Endothelial cell of umbilical vein (primary cell): Measurements from ENCODE around the gene NYAP2. TPM values are rescaled to one million over a fixed set of nuclear protein-coding genes. Genes with fewer than 3 reads are reported as not detected.

Experiments used
- BruUV-seq: library from RNA; stranded (reverse); fragments of 400-500 nt; replicated peaks from 2 replicates; lab custom pipeline; 2021; lab: Mats Ljungman, UMichigan
- CTCF ChIA-PET: fragments of 300-600, 350-600 bp; sonication (Branson Sonifier 250); formaldehyde crosslinking; loops from one replicate; lab custom pipeline; 2021; ENCODE audit warnings: antibody characterized with exemption, inconsistent platforms; lab: Charles Lee
- POLR2A ChIA-PET: fragments of 300-600, 350-600 bp; sonication (Branson Sonifier 250); formaldehyde crosslinking; loops from one replicate; lab custom pipeline; 2021; ENCODE audit warnings: antibody characterized with exemption, inconsistent platforms; lab: Charles Lee
- DNase-seq: peaks from one replicate; pipeline ENCODE4 v3.0.0-alpha.2; 2011; ENCODE audit warnings: low read depth, low spot score
- FAIRE-seq: peaks from 2 replicates; lab custom pipeline; 2011; peaks lifted over from hg19 to GRCh38; lab: Jason Lieb, UNC
- H2AFZ ChIP-seq: 2 replicates; pipeline ENCODE4 v1.6.0; 2012; ENCODE audit warnings: low read depth, low read length, control low read depth, inconsistent platforms
- H3K27ac ChIP-seq: 2 replicates; pipeline ENCODE4 v1.5.1; 2011; ENCODE audit warnings: low read depth, mild to moderate bottlenecking, control low read depth, low read length, moderate library complexity; ENCODE audit not compliant: insufficient read depth
- H3K27me3 ChIP-seq, 2 experiments: 2 replicates each; pipeline versions ENCODE4 v1.6.0 to v1.6.1; 2011; ENCODE audit warnings: low read length in 2 of 2, mixed read lengths in 1 of 2; ENCODE audit not compliant: control insufficient read depth in 2 of 2, insufficient read depth in 2 of 2
- H3K36me3 ChIP-seq, 2 experiments: 2 replicates in 1 of 2; 3 replicates in 1 of 2; pipeline ENCODE4 v1.5.1; 2011; ENCODE audit warnings: low read length in 2 of 2, mild to moderate bottlenecking in 1 of 2, moderate library complexity in 1 of 2; ENCODE audit not compliant: control insufficient read depth in 2 of 2, insufficient read depth in 2 of 2; ENCODE audit errors: extremely low read depth in 1 of 2
- H3K4me1 ChIP-seq: 3 replicates; pipeline ENCODE4 v1.5.1; 2011; ENCODE audit warnings: mild to moderate bottlenecking, low read length; ENCODE audit not compliant: control insufficient read depth, insufficient read depth; ENCODE audit errors: extremely low read depth
- H3K4me2 ChIP-seq: 2 replicates; pipeline ENCODE4 v1.6.1; 2011; ENCODE audit warnings: low read length, control low read depth, mixed read lengths; ENCODE audit not compliant: insufficient read depth
- H3K4me3 ChIP-seq, 3 experiments: fragments of 200-600 bp in 1 of 3; sonication (generic), shearing (Covaris generic) in 1 of 3; replicated peaks in 1 of 3; 2 replicates each; pipeline ENCODE4 v1.5.1; 2011 to 2016; ENCODE audit warnings: control low read depth in 3 of 3, low read length in 3 of 3, mild to moderate bottlenecking in 2 of 3, inconsistent platforms in 1 of 3, low read depth in 1 of 3, moderate library complexity in 1 of 3; ENCODE audit not compliant: insufficient read depth in 1 of 3
- H3K79me2 ChIP-seq: 2 replicates; pipeline ENCODE4 v1.6.0; 2012; ENCODE audit warnings: low read length, inconsistent platforms; ENCODE audit not compliant: control insufficient read depth, insufficient read depth
- H3K9ac ChIP-seq: replicated peaks from 2 replicates; pipeline ENCODE3; 2011; ENCODE audit warnings: low read length, control low read depth; ENCODE audit not compliant: insufficient read depth; ENCODE audit errors: extremely low read depth
- H3K9me1 ChIP-seq: replicated peaks from 3 replicates; pipeline ENCODE4 v1.6.0; 2011; ENCODE audit warnings: mild to moderate bottlenecking, low read length; ENCODE audit not compliant: control insufficient read depth, insufficient read depth; ENCODE audit errors: extremely low read depth
- H3K9me3 ChIP-seq: replicated peaks from 2 replicates; pipeline ENCODE4 v1.5.1; 2012; ENCODE audit warnings: low read length, inconsistent platforms; ENCODE audit not compliant: control insufficient read depth, insufficient read depth
- H4K20me1 ChIP-seq: replicated peaks from 2 replicates; pipeline ENCODE3; 2011; ENCODE audit warnings: mild to moderate bottlenecking, low read length; ENCODE audit not compliant: control insufficient read depth, insufficient read depth; ENCODE audit errors: extremely low read depth
- EZH2 ChIP-seq: IDR thresholded peaks from 2 replicates; pipeline ENCODE4 v1.6.1; 2012; ENCODE audit warnings: borderline replicate concordance, low read depth, mild to moderate bottlenecking, moderate library complexity, low read length, inconsistent platforms; ENCODE audit not compliant: severe bottlenecking
- FOS ChIP-seq: IDR thresholded peaks from 2 replicates; pipeline ENCODE4 v1.6.1; 2011; ENCODE audit warnings: mild to moderate bottlenecking, low read length, moderate library complexity, borderline replicate concordance; ENCODE audit not compliant: insufficient read depth
- JUN ChIP-seq: IDR thresholded peaks from 2 replicates; pipeline ENCODE4 v1.6.1; 2011; ENCODE audit warnings: borderline replicate concordance, low read depth; ENCODE audit not compliant: insufficient read length, insufficient read depth
- MYC ChIP-seq: IDR thresholded peaks from one replicate; pipeline ENCODE4 v1.6.1; 2011; ENCODE audit warnings: mild to moderate bottlenecking, low read depth, low read length
- dilution Hi-C: fragments of 300-500 bp; cut with MboI; formaldehyde crosslinking; loops from one replicate; pipeline ENCODE4 v1.15.0; 2019; ENCODE audit warnings: low sequenced_read_pairs; ENCODE audit not compliant: extremely low pct_ligation_motif_present
- intact Hi-C: fragments of 100-400 bp; cut with micrococcal nuclease; formaldehyde crosslinking; loops from one replicate; pipeline ENCODE4 v1.10.0; 2022
- polyA plus RNA-seq, 4 experiments: library from polyadenylated mRNA; depleted of rRNA in 3 of 4; stranded (reverse) in 3 of 4; unstranded in 1 of 4; fragments of >200 nt; gene quantifications; 2 replicates each; pipeline versions ENCODE4 v1.2.1 to v1.2.3, GENCODE V29; 2011 to 2012; ENCODE audit warnings: missing spikeins in 1 of 4
- total RNA-seq: library from RNA; stranded (reverse); gene quantifications from 2 replicates; pipeline ENCODE4 v1.2.3, GENCODE V29; 2021
- TF ChIP-seq, protein P1 (sequence below), 2 donors: IDR thresholded peaks; 1 replicate in 1 of 2; 2 replicates in 1 of 2; pipeline ENCODE4 v1.5.1; 2011; ENCODE audit warnings: low read length in 2 of 2, mild to moderate bottlenecking in 2 of 2, moderate library complexity in 2 of 2, control low read depth in 1 of 2, inconsistent platforms in 1 of 2, low read depth in 1 of 2; ENCODE audit not compliant: insufficient read depth in 1 of 2; ENCODE audit errors: extremely low read depth in 1 of 2
- TF ChIP-seq, protein P2 (sequence below): IDR thresholded peaks from 2 replicates; pipeline ENCODE4 v1.6.1; 2011; ENCODE audit not compliant: insufficient read depth, insufficient read length

Gene NYAP2
- total and polyA plus RNA-seq, 2 donors (not counting 3 experiments of a cell fraction or from before 2014, with no cell fraction given) = not detected

DNA sequence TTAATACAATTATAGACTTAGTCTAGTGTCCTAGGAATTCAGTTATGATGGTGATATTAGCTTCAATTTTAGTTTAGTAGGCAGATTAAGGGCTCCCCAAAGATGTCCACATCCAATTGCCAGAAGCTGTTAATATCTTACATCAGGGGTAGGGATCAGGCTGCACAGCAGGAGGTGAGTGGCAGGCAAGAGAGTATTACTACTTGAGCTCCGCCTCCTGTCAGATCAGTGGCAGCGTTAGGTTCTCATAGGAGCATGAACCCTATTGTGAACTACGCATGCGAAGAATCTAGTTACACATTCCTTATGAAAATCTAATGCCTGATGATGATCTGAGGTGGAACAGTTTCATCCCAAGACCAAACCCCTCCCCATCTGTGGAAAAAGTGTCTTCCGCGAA lies 54.9 kb downstream of the NYAP2 start:
- Histone ChIP-seq H3K9me3 (no peaks in the 10 kb centered on the region), H3K27ac (no peak overlapping the region), H3K9ac (no peak overlapping the region), H3K4me1 (no peaks in the 10 kb centered on the region), H3K36me3 (no peaks in the 10 kb centered on the region), H3K27me3 (no peaks in the 10 kb centered on the region), H2AFZ (no peak overlapping the region), H4K20me1 (no peaks in the 10 kb centered on the region), H3K4me2 (no peak overlapping the region), H3K9me1 (no peaks in the 10 kb centered on the region), H3K79me2 (no peaks in the 10 kb centered on the region), H3K4me3 (no peak overlapping the region)
- POLR2A ChIA-PET = no interaction called here
- intact Hi-C loops = no loop called here
- DNase-seq (no peak), FAIRE-seq (no peak)
- BruUV-seq = no TSS peak
- dilution Hi-C loops = no loop called here
- TF ChIP-seq, protein P1, sequence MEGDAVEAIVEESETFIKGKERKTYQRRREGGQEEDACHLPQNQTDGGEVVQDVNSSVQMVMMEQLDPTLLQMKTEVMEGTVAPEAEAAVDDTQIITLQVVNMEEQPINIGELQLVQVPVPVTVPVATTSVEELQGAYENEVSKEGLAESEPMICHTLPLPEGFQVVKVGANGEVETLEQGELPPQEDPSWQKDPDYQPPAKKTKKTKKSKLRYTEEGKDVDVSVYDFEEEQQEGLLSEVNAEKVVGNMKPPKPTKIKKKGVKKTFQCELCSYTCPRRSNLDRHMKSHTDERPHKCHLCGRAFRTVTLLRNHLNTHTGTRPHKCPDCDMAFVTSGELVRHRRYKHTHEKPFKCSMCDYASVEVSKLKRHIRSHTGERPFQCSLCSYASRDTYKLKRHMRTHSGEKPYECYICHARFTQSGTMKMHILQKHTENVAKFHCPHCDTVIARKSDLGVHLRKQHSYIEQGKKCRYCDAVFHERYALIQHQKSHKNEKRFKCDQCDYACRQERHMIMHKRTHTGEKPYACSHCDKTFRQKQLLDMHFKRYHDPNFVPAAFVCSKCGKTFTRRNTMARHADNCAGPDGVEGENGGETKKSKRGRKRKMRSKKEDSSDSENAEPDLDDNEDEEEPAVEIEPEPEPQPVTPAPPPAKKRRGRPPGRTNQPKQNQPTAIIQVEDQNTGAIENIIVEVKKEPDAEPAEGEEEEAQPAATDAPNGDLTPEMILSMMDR (IDR thresholded peaks at IDR 0.05; ENCODE audit: extremely low read depth in 1 of 2, insufficient read depth in 1 of 2, low read depth in 1 of 2, low read length in 2 of 2) = no peak
- CTCF ChIA-PET = no interaction called here

DNA sequence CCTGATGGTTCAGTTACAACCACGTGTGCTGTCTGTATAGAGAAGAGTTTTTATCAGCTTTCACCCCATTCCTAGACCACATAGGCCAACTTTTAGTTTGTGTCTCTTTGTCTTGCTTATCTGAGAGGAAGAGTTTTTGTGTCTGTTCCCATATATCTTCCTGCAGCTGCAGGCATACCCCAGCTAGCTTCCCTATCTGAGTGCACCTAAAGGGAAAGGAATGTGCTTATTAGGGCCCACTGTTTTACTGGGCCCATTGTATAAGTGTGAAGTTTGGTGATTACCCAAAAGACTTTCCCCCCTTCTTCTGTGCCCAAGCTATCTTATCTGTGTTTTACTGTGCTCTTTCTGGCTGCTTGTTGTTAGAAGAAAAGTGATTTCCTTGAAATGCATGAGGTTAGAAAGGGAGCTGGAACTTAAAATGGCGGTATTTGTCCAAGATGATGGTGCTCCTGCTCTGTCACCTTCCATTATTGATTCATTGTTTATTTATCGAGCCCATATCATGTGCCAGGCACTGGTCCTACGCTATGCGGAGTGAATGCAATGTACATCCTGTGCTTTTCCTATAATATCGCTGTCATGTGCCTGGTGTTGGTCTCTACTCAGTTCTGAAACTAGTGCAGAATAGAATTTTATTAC lies 57.2 kb downstream of the NYAP2 start:
- Histone ChIP-seq H3K4me3 (no peak overlapping the region), H3K4me2 (no peak overlapping the region), H3K4me1 (no peaks in the 10 kb centered on the region), H3K9me1 (no peaks in the 10 kb centered on the region), H4K20me1 (no peaks in the 10 kb centered on the region), H3K9me3 (no peaks in the 10 kb centered on the region), H3K79me2 (no peaks in the 10 kb centered on the region), H2AFZ (no peak overlapping the region), H3K36me3 (no peaks in the 10 kb centered on the region), H3K27me3 (no peaks in the 10 kb centered on the region), H3K9ac (no peak overlapping the region), H3K27ac (no peak overlapping the region)
- ChIA-PET POLR2A (no interaction called here), CTCF (no interaction called here)
- TF ChIP-seq EZH2 = no peak
- TF ChIP-seq MYC = no peak
- TF ChIP-seq, protein P2, sequence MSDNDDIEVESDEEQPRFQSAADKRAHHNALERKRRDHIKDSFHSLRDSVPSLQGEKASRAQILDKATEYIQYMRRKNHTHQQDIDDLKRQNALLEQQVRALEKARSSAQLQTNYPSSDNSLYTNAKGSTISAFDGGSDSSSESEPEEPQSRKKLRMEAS = no peak
- TF ChIP-seq JUN = no peak
- TF ChIP-seq FOS = no peak
- FAIRE-seq = no peak
- dilution Hi-C loops (no loop called here), intact Hi-C loops (no loop called here)
- DNase-seq = no peak
- no TSS peak for BruUV-seq
